Measurements from ENCODE around the gene UTP14C. TPM values are rescaled to one million over a fixed set of nuclear protein-coding genes. Genes with fewer than 3 reads are reported as not detected.

The UTP14C gene
- total RNA-seq, 1 donor from 2014 or later = 20.6 TPM

DNA sequence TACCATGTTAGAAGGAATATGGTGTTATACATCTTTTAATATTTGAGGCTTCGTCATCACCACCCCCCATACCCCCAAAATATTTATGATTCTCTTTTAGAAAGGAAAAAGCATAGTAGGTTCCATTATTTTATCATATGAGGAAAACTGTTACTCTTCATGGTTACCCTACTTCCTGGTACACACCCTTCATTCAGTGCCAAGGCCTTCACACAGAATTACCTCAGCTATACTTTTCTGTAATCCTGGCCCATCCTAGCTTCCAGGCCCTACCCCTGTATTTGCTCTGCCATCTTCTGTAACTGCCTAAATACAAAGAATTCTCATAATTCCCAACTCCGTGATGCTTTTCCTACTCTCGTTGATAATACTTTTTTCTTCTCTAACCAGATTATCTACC, 4.3 kb upstream of the UTP14C start:
- DNase-seq (ENCODE audit: low read depth) (no peak), FAIRE-seq (no peak)
- Histone ChIP-seq H3K79me2 (ENCODE audit: insufficient read depth, low read length) (peaks cover 44% of the 10 kb centered on the region), H2AFZ (ENCODE audit: low read depth, low read length) (no peak overlapping the region), H3K36me3 (ENCODE audit: insufficient read depth, low read length) (peaks cover 19% of the 10 kb centered on the region), H4K20me1 (ENCODE audit: insufficient read depth, low read length) (peaks cover 27% of the 10 kb centered on the region), H3K9me3 (ENCODE audit: insufficient read depth, low read depth, low read length) (no peaks in the 10 kb centered on the region), H3K27me3 (ENCODE audit: insufficient read depth, low read length) (no peaks in the 10 kb centered on the region), H3K27ac (ENCODE audit: low read depth, low read length) (no peak overlapping the region), H3K4me2 (ENCODE audit: low read length) (no peak overlapping the region), H3K9ac (ENCODE audit: low read length) (no peak overlapping the region), H3K4me3 (ENCODE audit: insufficient read depth, low read depth, low read length) (no peak overlapping the region), H3K4me1 (ENCODE audit: insufficient read depth, low read length) (no peaks in the 10 kb centered on the region)
- Mint-ChIP-seq H3K27me3 (ENCODE audit: low read depth, unreplicated experiment) (no peaks in the 10 kb centered on the region), H3K9me3 (ENCODE audit: unreplicated experiment) (peaks cover 5% of the 10 kb centered on the region), H3K27ac (ENCODE audit: unreplicated experiment) (no peak overlapping the region), H3K4me1 (ENCODE audit: low read depth, unreplicated experiment) (no peaks in the 10 kb centered on the region), H3K36me3 (ENCODE audit: low read depth, unreplicated experiment) (peaks cover 44% of the 10 kb centered on the region), H3K4me3 (ENCODE audit: unreplicated experiment) (no peak overlapping the region)
- TF ChIP-seq, protein P1, sequence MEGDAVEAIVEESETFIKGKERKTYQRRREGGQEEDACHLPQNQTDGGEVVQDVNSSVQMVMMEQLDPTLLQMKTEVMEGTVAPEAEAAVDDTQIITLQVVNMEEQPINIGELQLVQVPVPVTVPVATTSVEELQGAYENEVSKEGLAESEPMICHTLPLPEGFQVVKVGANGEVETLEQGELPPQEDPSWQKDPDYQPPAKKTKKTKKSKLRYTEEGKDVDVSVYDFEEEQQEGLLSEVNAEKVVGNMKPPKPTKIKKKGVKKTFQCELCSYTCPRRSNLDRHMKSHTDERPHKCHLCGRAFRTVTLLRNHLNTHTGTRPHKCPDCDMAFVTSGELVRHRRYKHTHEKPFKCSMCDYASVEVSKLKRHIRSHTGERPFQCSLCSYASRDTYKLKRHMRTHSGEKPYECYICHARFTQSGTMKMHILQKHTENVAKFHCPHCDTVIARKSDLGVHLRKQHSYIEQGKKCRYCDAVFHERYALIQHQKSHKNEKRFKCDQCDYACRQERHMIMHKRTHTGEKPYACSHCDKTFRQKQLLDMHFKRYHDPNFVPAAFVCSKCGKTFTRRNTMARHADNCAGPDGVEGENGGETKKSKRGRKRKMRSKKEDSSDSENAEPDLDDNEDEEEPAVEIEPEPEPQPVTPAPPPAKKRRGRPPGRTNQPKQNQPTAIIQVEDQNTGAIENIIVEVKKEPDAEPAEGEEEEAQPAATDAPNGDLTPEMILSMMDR (IDR thresholded peaks at IDR 0.05; ENCODE audit: insufficient read depth, low read depth, low read length) = no peak
- no peak for TF ChIP-seq EZH2 (IDR thresholded peaks at IDR 0.05; ENCODE audit: insufficient read depth, low read length)

DNA sequence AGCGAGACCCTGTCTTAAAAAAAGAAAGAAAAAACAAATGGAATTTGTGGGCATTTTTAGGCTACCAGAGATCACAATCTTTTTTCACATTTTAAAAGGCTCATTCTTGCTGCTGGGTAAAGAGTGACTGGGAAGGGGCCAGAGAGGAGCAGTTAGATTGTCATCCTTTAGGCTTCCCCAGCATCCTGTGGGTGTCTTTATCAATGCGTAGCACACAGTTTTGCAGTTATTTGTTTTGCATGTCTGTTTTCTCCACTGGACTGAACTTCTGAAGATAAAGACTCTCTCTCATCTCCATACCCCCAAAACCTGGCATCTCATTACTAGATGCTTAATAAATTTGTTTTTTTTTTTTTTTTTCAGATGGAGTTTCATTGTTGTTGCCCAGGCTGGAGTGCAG, 2.1 kb upstream of the UTP14C start:
- DNase-seq (ENCODE audit: low read depth) (no peak), FAIRE-seq (no peak)
- Histone ChIP-seq H3K36me3 (ENCODE audit: insufficient read depth, low read length) (peaks cover 19% of the 10 kb centered on the region), H3K27ac (ENCODE audit: low read depth, low read length) (no peak overlapping the region), H3K4me1 (ENCODE audit: insufficient read depth, low read length) (no peaks in the 10 kb centered on the region), H3K9ac (ENCODE audit: low read length) (no peak overlapping the region), H3K79me2 (ENCODE audit: insufficient read depth, low read length) (peaks cover 29% of the 10 kb centered on the region), H2AFZ (ENCODE audit: low read depth, low read length) (no peak overlapping the region), H3K27me3 (ENCODE audit: insufficient read depth, low read length) (no peaks in the 10 kb centered on the region), H3K9me3 (ENCODE audit: insufficient read depth, low read depth, low read length) (no peaks in the 10 kb centered on the region), H3K4me2 (ENCODE audit: low read length) (no peak overlapping the region), H3K4me3 (ENCODE audit: insufficient read depth, low read depth, low read length) (no peak overlapping the region), H4K20me1 (ENCODE audit: insufficient read depth, low read length) (peaks cover 28% of the 10 kb centered on the region)
- H3K4me3 Mint-ChIP-seq (ENCODE audit: unreplicated experiment) = no peak overlapping the region
- peaks cover 51% of the 10 kb centered on the region for H3K36me3 Mint-ChIP-seq (ENCODE audit: low read depth, unreplicated experiment)
- peaks cover 4% of the 10 kb centered on the region for H3K9me3 Mint-ChIP-seq (ENCODE audit: unreplicated experiment)
- H3K27me3 Mint-ChIP-seq (ENCODE audit: low read depth, unreplicated experiment) = no peaks in the 10 kb centered on the region
- H3K27ac Mint-ChIP-seq (ENCODE audit: unreplicated experiment) = no peak overlapping the region
- H3K4me1 Mint-ChIP-seq (ENCODE audit: low read depth, unreplicated experiment) = no peaks in the 10 kb centered on the region
- TF ChIP-seq, protein P1 (IDR thresholded peaks at IDR 0.05; ENCODE audit: insufficient read depth, low read depth, low read length) = no peak
- no peak for TF ChIP-seq EZH2 (IDR thresholded peaks at IDR 0.05; ENCODE audit: insufficient read depth, low read length)

DNA sequence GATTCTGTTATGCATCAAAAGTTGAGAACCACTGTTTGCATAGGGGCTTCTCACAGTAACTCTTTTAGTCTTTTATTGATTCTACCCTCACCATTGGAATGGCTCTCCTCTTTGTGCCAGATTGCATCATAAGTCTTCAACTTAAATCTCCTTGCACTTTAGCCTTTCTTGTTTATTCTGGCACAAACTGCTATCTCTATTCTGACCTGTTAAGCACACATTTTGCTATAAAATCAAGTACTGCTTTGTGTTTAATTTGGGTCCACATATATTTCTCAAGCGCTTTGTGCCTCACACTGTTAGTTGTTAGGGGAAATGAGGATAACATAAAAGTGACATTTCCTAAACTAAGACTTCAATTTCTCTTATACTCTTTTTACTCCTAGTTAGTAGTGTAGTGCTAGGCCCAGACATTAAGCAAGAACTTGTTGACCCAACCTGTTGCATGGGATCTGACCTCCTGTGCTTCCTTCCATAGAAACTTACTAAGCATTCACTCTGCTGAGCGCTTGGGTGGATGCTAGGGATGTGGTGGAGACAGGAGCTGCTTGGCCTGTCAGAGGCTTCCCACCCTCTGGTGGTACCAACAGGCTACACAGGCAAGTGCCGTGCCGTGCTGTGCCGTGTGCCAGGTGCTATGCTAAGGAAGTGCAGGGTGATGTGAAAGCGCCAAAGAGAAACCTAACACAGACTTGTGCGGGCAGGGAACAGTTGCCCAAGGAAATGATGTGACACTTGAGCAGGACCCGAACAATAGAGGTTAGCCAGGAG, 1.2 kb downstream of the UTP14C start:
- H3K27me3 ChIP-seq (ENCODE audit: insufficient read depth, low read length) = no peaks in the 10 kb centered on the region
- peaks cover 5% of the 10 kb centered on the region for H3K4me1 Mint-ChIP-seq (ENCODE audit: low read depth, unreplicated experiment)
- TF ChIP-seq, protein P1 (IDR thresholded peaks at IDR 0.05; ENCODE audit: insufficient read depth, low read depth, low read length) = no peak
- TF ChIP-seq EZH2 (IDR thresholded peaks at IDR 0.05; ENCODE audit: insufficient read depth, low read length) = no peak
- no peak for DNase-seq (ENCODE audit: low read depth)
- no peaks in the 10 kb centered on the region for H3K4me1 ChIP-seq (ENCODE audit: insufficient read depth, low read length)
- peaks cover 13% of the 10 kb centered on the region for H3K79me2 ChIP-seq (ENCODE audit: insufficient read depth, low read length)
- H3K27ac ChIP-seq (ENCODE audit: low read depth, low read length) = no peak overlapping the region
- no peak overlapping the region for H3K4me3 Mint-ChIP-seq (ENCODE audit: unreplicated experiment)
- peaks cover 25% of the 10 kb centered on the region for H3K36me3 ChIP-seq (ENCODE audit: insufficient read depth, low read length)
- peaks cover 16% of the 10 kb centered on the region for H3K9me3 Mint-ChIP-seq (ENCODE audit: unreplicated experiment)
- H4K20me1 ChIP-seq (ENCODE audit: insufficient read depth, low read length) = peaks cover 26% of the 10 kb centered on the region
- H3K36me3 Mint-ChIP-seq (ENCODE audit: low read depth, unreplicated experiment) = peaks cover 72% of the 10 kb centered on the region
- H3K9ac ChIP-seq (ENCODE audit: low read length) = no peak overlapping the region
- H3K27me3 Mint-ChIP-seq (ENCODE audit: low read depth, unreplicated experiment) = no peaks in the 10 kb centered on the region
- H3K9me3 ChIP-seq (ENCODE audit: insufficient read depth, low read depth, low read length) = no peaks in the 10 kb centered on the region
- FAIRE-seq = no peak
- H3K4me2 ChIP-seq (ENCODE audit: low read length) = no peak overlapping the region
- no peak overlapping the region for H3K4me3 ChIP-seq (ENCODE audit: insufficient read depth, low read depth, low read length)
- no peak overlapping the region for H2AFZ ChIP-seq (ENCODE audit: low read depth, low read length)
- H3K27ac Mint-ChIP-seq (ENCODE audit: unreplicated experiment) = no peak overlapping the region
